Chondrocyte (in vitro differentiated cells): ENCODE results near the gene HTR1E. TPM values are rescaled to one million over a fixed set of nuclear protein-coding genes. Genes with fewer than 3 reads are reported as not detected.
"Not testable (repeated sequence)": the region's sequence is repeated elsewhere in the genome, so short reads cannot be mapped to it uniquely, and the experiment has no call there.

Source experiments
- DNase-seq: peaks from one replicate; pipeline ENCODE4 v3.0.0; 2021; ENCODE audit warnings: mixed read lengths, low spot score
- H3K27ac Mint-ChIP-seq: one replicate; pipeline ENCODE4 v1.8.0; 2021; ENCODE audit warnings: mild to moderate bottlenecking, moderate library complexity, mixed read lengths; ENCODE audit not compliant: unreplicated experiment
- H3K27me3 Mint-ChIP-seq: 2 replicates; pipeline ENCODE4 v1.8.0; 2021; ENCODE audit warnings: low read depth, mixed read lengths
- H3K36me3 Mint-ChIP-seq: 2 replicates; pipeline ENCODE4 v1.8.0; 2021; ENCODE audit warnings: low read depth, mixed read lengths
- H3K4me1 Mint-ChIP-seq: 2 replicates; pipeline ENCODE4 v1.8.0; 2021; ENCODE audit warnings: low read depth, mild to moderate bottlenecking, mixed read lengths
- H3K4me3 Mint-ChIP-seq: one replicate; pipeline ENCODE4 v1.8.0; 2021; ENCODE audit warnings: mild to moderate bottlenecking, moderate library complexity, mixed read lengths; ENCODE audit not compliant: unreplicated experiment
- H3K9me3 Mint-ChIP-seq: 2 replicates; pipeline ENCODE4 v1.8.0; 2021; ENCODE audit warnings: low read depth, mixed read lengths
- long read RNA-seq: library from polyadenylated mRNA; stranded (forward); transcript quantifications from one replicate; pipeline ENCODE4 v2.0.0, GENCODE V29; 2021
- total RNA-seq: library from RNA; stranded (reverse); gene quantifications from 3 replicates; pipeline ENCODE4 v1.2.1, GENCODE V29; 2021
- TF ChIP-seq, protein P1 (sequence below): fragments of 200-600 bp; sonication (generic); IDR thresholded peaks from 2 replicates; pipeline ENCODE4 v1.5.0; 2021; ENCODE audit warnings: antibody characterized with exemption, mild to moderate bottlenecking, moderate library complexity

The HTR1E gene
- total RNA-seq = not detected in 3 replicates
- long read RNA-seq = 0 reads

DNA sequence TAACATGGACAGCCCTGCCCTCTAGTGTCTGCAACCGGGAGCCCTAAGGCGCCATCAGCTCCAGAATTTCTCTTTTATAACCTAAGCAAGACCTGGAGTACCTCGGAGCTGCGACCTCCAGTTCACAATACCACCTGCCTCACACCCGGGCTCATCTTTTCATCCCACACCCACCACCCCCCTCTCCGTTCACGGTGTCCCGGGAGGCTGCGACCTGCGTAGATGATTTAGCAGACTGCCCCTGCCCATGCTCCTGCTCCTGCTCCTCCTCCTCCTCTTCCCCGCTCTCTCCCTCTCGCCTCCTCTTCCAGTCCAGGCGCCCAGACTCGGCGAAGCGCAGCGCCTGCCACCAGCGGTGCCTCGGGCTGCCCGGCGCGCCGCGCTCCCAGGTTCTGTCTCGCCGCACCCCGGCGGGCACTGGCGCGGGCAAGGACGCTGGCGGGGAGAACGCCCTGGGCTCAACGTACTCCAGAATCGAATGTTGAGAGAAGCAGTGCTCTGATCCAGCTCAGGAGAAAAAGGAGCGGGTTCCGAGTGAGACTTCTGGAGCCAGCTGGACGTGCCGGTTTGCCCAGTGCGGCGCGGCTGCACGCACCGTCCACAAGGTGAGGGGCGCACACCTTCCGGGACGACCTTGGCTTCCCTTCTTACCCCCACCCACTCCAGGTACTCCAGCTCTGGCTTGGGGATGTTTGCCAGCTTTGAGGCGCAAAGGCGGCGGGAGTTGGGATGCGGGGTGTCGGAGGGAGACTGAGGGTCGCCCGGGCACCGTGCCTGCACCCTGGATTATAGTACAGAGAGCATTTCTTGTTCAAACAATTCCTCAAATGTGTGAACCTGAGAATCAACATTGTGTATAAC lies at the start of gene HTR1E:
Gene HTR1E, plus strand, starts transcription at position 310 of the 861 bp plus-strand sequence. CDS start 77,807 bp downstream, outside the sequence.
- TF ChIP-seq, protein P1, sequence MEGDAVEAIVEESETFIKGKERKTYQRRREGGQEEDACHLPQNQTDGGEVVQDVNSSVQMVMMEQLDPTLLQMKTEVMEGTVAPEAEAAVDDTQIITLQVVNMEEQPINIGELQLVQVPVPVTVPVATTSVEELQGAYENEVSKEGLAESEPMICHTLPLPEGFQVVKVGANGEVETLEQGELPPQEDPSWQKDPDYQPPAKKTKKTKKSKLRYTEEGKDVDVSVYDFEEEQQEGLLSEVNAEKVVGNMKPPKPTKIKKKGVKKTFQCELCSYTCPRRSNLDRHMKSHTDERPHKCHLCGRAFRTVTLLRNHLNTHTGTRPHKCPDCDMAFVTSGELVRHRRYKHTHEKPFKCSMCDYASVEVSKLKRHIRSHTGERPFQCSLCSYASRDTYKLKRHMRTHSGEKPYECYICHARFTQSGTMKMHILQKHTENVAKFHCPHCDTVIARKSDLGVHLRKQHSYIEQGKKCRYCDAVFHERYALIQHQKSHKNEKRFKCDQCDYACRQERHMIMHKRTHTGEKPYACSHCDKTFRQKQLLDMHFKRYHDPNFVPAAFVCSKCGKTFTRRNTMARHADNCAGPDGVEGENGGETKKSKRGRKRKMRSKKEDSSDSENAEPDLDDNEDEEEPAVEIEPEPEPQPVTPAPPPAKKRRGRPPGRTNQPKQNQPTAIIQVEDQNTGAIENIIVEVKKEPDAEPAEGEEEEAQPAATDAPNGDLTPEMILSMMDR = peak; percentile 77
- H3K27me3 Mint-ChIP-seq = peaks cover 63% of the 10 kb centered on the region
- no peak within 1 kb of the TSS for H3K27ac Mint-ChIP-seq
- DNase-seq = peak; percentile 77
- peaks cover 13% of the 10 kb centered on the region for H3K4me1 Mint-ChIP-seq
- H3K4me3 Mint-ChIP-seq = peak within 1 kb of the TSS; percentile 61
- H3K36me3 Mint-ChIP-seq = no peaks in the 10 kb centered on the region
- no peaks in the 10 kb centered on the region for H3K9me3 Mint-ChIP-seq

DNA sequence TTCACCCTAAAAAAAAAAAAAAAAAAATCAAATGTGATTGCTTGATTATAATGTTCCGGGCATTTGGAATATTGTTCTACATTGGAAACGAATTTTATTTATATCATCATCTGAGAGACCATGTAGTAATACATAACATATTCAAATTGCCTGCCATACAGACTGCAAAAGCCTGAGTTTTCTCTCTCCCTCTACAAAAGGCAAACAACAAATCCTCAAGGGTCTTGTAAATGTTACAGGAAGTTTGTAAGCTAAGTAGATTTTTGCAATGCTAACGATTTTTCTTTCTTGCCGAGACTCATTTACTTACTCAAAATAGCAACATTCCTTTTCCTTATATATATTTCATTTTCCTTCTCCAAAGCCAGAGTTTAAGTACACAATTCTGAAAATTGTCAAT lies 49.0 kb upstream of the HTR1E start:
- TF ChIP-seq, protein P1 = no peak
- Mint-ChIP-seq H3K36me3 (no peaks in the 10 kb centered on the region), H3K27ac (no peak overlapping the region), H3K9me3 (peaks cover 17% of the 10 kb centered on the region), H3K4me3 (no peak overlapping the region), H3K27me3 (no peaks in the 10 kb centered on the region), H3K4me1 (no peaks in the 10 kb centered on the region)
- no peak for DNase-seq

GRCh38 chr6:86897265-86897664 lies 40.1 kb upstream of the HTR1E start:
- H3K27ac Mint-ChIP-seq, H3K4me3 Mint-ChIP-seq, H3K36me3 Mint-ChIP-seq, H3K4me1 Mint-ChIP-seq, H3K27me3 Mint-ChIP-seq, DNase-seq: not testable (repeated sequence)
- H3K9me3 Mint-ChIP-seq = peaks cover 11% of the 10 kb centered on the region

DNA sequence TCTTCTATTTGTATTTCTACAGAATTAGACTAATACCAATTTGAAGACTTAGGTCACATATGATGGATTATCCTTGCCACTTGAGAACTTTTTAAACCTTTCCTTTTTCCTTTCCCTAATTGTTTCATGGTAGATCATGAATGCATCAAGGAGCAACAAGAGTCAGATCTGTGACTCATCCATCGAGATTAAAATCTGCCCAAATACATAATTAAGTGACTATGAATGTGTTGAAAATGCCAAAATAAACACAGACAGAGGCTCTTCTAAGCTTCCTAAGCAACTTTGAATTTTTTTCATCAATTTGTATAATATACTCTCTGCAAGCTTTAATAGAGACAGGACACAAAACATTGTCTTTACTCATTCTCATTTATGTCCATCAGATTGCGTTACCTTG lies 23.5 kb upstream of the HTR1E start:
- Mint-ChIP-seq H3K9me3 (peaks cover 5% of the 10 kb centered on the region), H3K4me3 (no peak overlapping the region), H3K27ac (no peak overlapping the region), H3K27me3 (no peaks in the 10 kb centered on the region), H3K4me1 (no peaks in the 10 kb centered on the region), H3K36me3 (no peaks in the 10 kb centered on the region)
- TF ChIP-seq, protein P1 = no peak
- DNase-seq = no peak

- Mint-ChIP-seq H3K4me1 (no peaks in the 10 kb centered on the region), H3K36me3 (no peaks in the 10 kb centered on the region), H3K27me3 (no peaks in the 10 kb centered on the region), H3K9me3 (no peaks in the 10 kb centered on the region), H3K27ac (no peak overlapping the region), H3K4me3 (no peak overlapping the region)
- TF ChIP-seq, protein P1 = no peak
- no peak for DNase-seq
Observed at GRCh38 chr6:86916393-86916792, 20.9 kb upstream of the HTR1E start.

DNA sequence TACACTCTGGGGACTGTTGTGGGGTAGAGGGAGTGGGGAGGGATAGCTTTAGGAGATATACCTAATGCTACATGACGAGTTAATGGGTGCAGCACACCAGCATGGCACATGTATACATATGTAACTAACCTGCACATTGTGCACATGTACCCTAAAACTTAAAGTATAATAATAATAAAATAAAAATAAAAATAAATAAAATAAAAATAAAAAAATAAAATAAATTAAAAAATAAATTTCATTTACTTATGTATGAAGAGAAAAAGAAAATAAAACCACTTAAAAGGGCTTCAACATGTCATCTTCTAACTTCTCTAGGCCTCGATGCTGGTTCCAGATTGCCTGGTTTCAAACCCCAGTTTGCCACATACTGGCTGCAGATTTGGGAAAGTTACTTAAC lies 10.2 kb upstream of the HTR1E start:
- not testable (repeated sequence) for H3K27ac Mint-ChIP-seq, H3K36me3 Mint-ChIP-seq, H3K9me3 Mint-ChIP-seq, H3K4me3 Mint-ChIP-seq, DNase-seq, H3K27me3 Mint-ChIP-seq, H3K4me1 Mint-ChIP-seq

DNA sequence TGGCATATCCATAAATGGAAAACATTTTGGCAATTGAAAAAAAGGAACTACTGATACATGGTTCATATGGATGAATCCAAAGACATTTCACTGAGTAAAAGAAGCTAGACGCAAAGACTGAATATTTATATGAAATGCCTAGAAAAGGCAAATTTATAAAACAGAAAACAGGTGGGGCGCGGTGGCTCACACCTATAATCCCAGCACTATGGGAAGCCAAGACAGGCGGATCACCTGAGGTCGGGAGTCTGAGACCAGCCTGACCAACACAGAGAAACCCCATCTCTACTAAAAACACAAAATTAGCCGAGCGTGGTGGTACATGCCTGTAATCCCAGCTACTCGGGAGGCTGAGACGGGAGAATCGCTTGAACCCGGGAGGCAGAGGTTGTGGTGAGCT lies 9.5 kb upstream of the HTR1E start:
- DNase-seq, H3K9me3 Mint-ChIP-seq, H3K27me3 Mint-ChIP-seq, H3K36me3 Mint-ChIP-seq, H3K27ac Mint-ChIP-seq, H3K4me3 Mint-ChIP-seq, H3K4me1 Mint-ChIP-seq: not testable (repeated sequence)
